Activated naive CD4-positive, alpha-beta T cell treated with anti-CD3 and anti-CD28 coated beads, Interleukin-2, amount 50 U/mL, for 24 hours (primary cell): ENCODE data around the gene HLX.

Source experiments
- H3K27ac Mint-ChIP-seq: one replicate; pipeline ENCODE4 v1.8.0; 2021; ENCODE audit warnings: mild to moderate bottlenecking, mixed read lengths
- H3K27me3 Mint-ChIP-seq: one replicate; pipeline ENCODE4 v1.8.0; 2021; ENCODE audit warnings: mixed read lengths
- H3K36me3 Mint-ChIP-seq: one replicate; pipeline ENCODE4 v1.8.0; 2021; ENCODE audit warnings: mixed read lengths
- H3K4me1 Mint-ChIP-seq: one replicate; pipeline ENCODE4 v1.8.0; 2021; ENCODE audit warnings: mixed read lengths
- H3K4me3 Mint-ChIP-seq: one replicate; pipeline ENCODE4 v1.8.0; 2021; ENCODE audit warnings: mild to moderate bottlenecking, mixed read lengths
- H3K9me3 Mint-ChIP-seq: one replicate; pipeline ENCODE4 v1.8.0; 2021; ENCODE audit warnings: mixed read lengths

HLX gene

DNA sequence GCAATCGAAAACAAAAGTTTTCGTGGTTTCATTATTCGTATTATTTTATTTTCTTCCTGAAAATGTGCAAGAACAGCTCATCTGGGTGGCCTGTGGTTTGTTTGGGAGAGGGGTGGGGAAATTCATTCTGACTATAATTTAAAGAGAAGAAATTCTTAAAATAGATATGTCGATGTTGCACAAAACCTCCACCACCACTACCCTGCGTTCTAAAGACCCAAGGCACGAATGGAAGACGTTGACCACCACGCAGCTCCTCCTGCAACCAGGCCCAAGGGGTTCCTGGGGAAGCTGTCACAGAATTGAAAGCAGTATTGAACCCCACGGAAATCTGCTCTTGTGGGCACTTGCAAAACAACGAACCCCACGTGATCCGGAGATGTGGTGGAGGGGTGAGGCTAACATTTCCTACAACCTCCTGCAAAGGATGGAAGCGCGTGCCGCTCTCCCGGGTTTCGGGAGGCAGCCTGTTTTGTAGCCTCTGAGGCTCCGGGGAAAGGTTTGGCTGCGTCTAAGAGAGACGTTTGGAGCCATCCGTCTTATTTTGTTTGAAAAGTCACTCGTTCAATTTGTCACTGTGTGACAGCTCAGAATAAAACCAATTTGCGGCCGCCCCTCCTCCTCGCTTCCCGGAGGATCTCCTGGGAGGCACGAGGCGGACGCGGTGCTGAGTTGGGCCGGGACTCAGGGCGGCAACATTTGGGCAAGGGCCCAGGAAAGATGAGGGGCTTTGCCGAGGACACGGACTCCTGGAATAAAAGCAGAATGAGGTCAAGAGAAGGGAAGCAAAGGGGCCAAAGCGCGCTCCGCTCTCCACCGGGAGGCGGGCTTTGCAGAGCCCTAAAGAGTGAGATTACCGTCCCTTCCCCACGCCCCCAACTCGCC lies 810 bp upstream of the HLX start:
- H3K27ac Mint-ChIP-seq, result no peak overlapping the region
- no peaks in the 10 kb centered on the region for H3K36me3 Mint-ChIP-seq
- H3K27me3 Mint-ChIP-seq, result peaks cover 61% of the 10 kb centered on the region
- H3K4me1 Mint-ChIP-seq, result peaks cover 30% of the 10 kb centered on the region
- H3K4me3 Mint-ChIP-seq, result peak overlapping the region; percentile 78
- no peaks in the 10 kb centered on the region for H3K9me3 Mint-ChIP-seq

DNA sequence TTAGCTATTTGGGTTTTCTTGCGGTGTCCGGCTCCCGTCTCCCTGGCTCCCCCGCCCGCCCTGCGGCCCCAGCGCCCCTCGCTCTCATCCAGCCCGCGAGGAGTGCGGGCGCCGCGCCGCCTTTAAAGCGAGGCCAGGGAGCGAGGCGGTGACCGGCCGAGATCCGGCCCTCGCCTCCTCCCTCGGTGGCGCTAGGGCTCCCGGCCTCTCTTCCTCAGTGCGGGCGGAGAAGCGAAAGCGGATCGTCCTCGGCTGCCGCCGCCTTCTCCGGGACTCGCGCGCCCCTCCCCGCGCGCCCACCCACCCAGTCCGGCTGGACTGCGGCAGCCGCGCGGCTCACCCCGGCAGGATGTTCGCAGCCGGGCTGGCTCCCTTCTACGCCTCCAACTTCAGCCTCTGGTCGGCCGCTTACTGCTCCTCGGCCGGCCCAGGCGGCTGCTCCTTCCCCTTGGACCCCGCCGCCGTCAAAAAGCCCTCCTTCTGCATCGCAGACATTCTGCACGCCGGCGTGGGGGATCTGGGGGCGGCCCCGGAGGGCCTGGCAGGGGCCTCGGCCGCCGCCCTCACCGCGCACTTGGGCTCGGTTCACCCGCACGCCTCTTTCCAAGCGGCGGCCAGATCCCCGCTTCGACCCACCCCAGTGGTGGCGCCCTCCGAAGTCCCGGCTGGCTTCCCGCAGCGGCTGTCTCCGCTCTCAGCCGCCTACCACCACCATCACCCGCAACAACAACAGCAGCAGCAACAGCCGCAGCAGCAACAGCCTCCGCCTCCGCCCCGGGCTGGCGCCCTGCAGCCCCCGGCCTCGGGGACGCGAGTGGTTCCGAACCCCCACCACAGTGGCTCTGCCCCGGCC lies 492 bp downstream of the HLX start:
- Mint-ChIP-seq H3K4me3 (peak overlapping the region; percentile 78), H3K27me3 (peaks cover 61% of the 10 kb centered on the region), H3K27ac (no peak overlapping the region), H3K36me3 (no peaks in the 10 kb centered on the region), H3K9me3 (no peaks in the 10 kb centered on the region), H3K4me1 (peaks cover 30% of the 10 kb centered on the region)

DNA sequence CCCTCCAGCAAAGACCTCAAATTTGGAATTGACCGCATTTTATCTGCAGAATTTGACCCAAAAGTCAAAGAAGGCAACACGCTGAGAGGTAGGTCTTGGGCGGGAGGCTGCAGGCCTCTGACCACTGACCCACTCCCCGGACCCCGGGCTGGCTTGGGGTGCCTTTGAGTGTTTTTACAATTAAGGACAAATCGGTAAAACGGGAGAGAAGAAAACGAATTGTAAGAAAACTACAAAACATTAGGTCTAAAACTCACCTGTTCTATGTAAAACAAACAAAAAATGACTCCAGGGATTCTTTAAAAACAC lies 1.1 kb downstream of the HLX start:
- no peak overlapping the region for H3K27ac Mint-ChIP-seq
- peaks cover 57% of the 10 kb centered on the region for H3K27me3 Mint-ChIP-seq
- H3K9me3 Mint-ChIP-seq, result no peaks in the 10 kb centered on the region
- peak overlapping the region; percentile 73 for H3K4me3 Mint-ChIP-seq
- no peaks in the 10 kb centered on the region for H3K36me3 Mint-ChIP-seq
- peaks cover 30% of the 10 kb centered on the region for H3K4me1 Mint-ChIP-seq

DNA sequence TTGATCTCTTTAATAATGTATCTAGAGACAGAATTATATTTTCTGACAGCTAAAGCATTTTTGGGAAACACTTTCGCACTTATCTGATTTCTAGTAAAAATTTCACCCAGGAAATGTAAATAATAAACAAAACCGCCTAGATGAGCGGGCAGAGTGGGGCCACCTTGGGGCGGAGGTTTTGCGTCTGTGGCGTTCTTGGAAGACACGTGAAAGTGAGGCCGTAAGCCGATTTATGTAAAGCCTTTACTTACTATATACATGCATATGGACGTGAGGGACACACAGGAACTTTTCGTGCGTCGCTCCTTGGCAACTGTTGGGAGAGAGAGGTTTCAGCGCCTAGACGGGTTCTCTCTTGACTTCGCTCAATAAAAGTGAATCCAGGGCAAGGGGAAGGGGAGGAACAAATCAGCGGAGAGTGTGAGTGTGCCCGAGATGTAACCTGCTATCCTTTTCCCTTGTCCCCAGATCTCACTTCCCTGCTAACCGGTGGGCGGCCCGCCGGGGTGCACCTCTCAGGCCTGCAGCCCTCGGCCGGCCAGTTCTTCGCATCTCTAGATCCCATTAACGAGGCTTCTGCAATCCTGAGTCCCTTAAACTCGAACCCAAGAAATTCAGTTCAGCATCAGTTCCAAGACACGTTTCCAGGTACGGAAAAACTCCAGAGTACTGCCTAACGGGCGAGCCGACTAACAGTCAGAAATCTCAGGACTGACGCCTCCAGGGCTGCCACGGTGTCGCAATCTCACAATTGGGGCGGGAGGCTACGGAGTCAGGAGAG lies 1.7 kb downstream of the HLX start:
- Mint-ChIP-seq H3K4me1 (peaks cover 30% of the 10 kb centered on the region), H3K27ac (no peak overlapping the region), H3K36me3 (no peaks in the 10 kb centered on the region), H3K4me3 (peak overlapping the region; percentile 73), H3K27me3 (peaks cover 56% of the 10 kb centered on the region), H3K9me3 (no peaks in the 10 kb centered on the region)

DNA sequence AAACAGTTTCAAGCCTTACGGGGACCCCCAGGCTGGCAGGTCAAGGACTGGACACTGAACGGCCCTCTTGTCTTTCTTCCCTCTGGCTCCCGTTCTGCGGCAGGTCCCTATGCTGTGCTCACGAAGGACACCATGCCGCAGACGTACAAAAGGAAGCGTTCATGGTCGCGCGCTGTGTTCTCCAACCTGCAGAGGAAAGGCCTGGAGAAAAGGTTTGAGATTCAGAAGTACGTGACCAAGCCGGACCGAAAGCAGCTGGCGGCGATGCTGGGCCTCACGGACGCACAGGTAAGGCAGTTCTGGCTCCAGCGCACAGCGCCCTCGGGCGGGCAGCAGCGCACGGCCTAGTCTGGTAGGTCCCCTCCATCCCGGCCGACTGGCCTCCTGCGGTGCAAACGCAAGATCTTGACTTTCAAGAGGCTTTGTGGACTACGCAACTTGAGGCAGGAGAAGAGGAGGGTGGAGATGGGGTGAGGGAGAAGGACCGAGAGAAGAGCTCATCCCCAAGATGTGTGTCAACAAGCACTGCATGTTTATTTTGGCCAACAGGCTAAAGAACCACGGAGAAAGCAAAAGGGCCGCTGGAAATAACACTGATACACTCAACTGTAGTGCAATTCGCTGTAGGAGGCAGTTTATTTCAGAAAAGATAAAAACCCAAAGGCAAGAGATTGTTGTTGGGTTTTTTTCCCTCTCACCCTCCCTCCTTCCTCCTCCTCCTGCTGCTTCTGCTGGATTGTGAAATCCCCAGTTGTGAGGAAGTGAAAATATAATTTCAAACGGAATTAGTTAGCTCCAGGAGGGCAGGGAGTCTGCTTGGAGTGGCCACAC lies 3.0 kb downstream of the HLX start:
- H3K4me3 Mint-ChIP-seq, result no peak overlapping the region
- H3K27me3 Mint-ChIP-seq, result peaks cover 55% of the 10 kb centered on the region
- H3K27ac Mint-ChIP-seq, result no peak overlapping the region
- H3K36me3 Mint-ChIP-seq, result no peaks in the 10 kb centered on the region
- H3K9me3 Mint-ChIP-seq, result no peaks in the 10 kb centered on the region
- peaks cover 30% of the 10 kb centered on the region for H3K4me1 Mint-ChIP-seq

DNA sequence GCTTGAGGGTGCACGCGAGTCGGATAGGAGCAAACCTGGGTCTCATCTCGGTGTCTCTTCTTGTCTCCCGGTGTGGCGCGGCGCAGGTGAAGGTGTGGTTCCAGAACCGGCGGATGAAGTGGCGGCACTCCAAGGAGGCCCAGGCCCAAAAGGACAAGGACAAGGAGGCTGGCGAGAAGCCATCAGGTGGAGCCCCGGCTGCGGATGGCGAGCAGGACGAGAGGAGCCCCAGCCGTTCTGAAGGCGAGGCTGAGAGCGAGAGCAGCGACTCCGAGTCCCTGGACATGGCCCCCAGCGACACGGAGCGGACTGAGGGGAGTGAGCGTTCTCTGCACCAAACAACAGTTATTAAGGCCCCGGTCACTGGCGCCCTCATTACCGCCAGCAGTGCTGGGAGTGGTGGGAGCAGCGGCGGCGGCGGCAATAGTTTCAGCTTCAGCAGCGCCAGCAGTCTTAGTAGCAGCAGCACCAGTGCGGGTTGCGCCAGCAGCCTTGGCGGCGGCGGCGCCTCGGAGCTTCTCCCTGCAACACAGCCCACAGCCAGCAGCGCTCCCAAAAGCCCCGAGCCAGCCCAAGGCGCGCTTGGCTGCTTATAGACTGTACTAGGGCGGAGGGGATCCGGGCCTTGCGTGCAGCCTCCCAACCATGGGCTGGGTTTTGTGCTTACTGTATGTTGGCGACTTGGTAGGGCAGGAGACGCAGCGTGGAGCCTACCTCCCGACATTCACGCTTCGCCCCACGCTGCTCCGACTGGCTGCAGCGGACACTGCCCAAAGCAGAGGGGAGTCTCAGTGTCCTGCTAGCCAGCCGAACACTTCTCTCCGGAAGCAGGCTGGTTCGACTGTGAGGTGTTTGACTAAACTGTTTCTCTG lies 5.1 kb downstream of the HLX start:
- Mint-ChIP-seq H3K4me3 (no peak overlapping the region), H3K36me3 (no peaks in the 10 kb centered on the region), H3K4me1 (peaks cover 11% of the 10 kb centered on the region), H3K9me3 (no peaks in the 10 kb centered on the region), H3K27ac (no peak overlapping the region), H3K27me3 (peaks cover 51% of the 10 kb centered on the region)

DNA sequence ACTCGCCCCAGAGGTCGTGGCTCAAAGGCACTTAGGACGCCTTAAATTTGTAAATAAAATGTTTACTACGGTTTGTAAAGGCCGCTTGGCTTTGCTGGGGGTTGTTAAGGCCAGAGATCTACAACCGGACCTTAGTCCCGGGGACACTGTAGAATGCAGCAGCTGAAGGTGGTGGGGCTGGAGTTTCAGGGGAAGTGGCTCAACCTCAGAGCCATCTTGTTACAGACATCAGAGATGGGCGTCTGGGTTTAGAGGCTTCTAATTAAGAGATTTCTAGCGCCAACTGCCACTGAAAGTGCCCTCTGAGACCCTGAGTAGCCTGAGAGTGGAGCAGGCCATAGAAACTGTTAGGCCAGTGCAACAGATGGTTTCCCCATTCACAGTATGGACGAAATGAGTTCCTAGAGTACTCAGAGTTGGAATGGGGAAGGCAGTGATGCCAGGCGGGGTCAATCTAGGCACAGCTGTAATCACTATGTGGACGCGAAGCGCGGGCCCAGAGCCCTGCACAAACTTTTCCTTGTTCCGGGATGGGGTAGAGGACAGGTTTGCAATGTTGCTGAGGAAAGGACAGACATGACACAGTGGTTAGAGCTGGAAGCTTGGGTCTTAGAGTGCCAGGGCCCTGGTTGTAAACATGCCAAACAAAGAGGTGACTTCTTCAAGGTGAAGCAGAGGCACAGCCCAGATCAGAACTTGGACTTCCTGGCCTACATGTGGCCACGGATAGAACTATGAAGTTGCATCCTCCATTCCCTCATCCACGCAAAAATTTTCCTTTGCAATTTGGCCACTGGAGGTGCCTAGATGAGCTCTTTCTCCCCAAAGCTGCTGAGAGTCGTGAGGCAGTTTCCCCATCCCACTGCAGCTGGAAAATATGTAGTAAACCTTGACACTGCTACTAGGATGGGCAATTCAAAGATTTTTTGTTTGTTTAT lies 6.0 kb downstream of the HLX start:
- no peaks in the 10 kb centered on the region for H3K9me3 Mint-ChIP-seq
- no peak overlapping the region for H3K4me3 Mint-ChIP-seq
- H3K27ac Mint-ChIP-seq, result no peak overlapping the region
- peaks cover 59% of the 10 kb centered on the region for H3K27me3 Mint-ChIP-seq
- H3K4me1 Mint-ChIP-seq, result peaks cover 10% of the 10 kb centered on the region
- H3K36me3 Mint-ChIP-seq, result no peaks in the 10 kb centered on the region

DNA sequence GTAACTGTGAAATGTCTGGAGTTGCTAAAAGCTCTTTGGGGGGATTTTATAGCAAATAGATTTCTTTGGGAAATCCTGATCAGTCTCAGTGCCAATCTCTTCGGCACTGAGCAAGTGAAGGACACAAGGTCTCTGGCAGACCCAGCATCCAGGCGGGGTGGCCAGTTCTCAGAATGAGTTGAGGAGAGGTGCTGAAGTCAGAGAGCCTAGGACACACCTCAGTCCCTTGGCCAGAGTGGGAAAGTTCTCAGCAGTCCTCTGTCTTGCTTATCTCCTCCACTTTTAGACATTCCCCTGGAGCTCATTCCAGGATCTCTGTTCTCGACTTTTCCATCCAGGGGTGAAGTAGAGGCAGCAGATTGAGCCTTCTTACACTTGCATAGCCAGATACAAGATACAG lies 6.7 kb downstream of the HLX start:
- H3K4me1 Mint-ChIP-seq, result peaks cover 3% of the 10 kb centered on the region
- no peaks in the 10 kb centered on the region for H3K9me3 Mint-ChIP-seq
- H3K36me3 Mint-ChIP-seq, result no peaks in the 10 kb centered on the region
- no peak overlapping the region for H3K27ac Mint-ChIP-seq
- H3K27me3 Mint-ChIP-seq, result peaks cover 58% of the 10 kb centered on the region
- no peak overlapping the region for H3K4me3 Mint-ChIP-seq

DNA sequence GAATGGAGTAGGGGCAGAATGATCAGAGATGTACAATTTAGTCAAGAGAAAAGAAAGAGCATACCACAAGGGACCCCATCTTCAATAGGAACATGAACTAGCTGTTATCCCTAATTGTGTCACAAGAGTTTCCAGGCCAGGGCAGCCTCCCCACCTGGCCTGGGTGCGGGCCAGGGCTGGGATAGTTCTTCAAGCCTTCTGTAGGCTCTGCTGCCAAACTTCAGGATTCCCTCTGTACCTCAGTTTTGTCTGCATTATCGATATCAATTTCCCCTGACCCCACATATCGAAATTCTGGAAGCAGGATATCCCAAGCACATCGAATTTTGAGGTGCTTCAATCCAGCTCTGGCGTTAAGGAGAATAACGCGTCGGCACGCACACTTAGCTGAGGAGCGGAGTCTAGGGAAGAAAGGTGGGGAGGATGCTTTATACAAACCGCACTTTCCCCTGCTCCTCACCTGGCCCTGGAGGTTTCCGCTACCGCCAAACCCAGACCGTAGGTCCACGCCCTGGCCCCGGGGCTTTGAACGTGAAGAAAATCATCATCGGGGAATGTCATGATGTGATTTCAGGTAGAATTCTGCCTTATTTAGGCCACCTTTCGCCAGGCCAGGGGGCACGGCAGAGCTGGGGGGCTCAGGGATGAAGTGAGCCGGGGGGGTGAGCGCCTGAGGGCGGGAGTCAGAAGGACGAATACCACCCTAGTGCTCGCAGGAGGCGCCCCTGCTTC lies 7.4 kb downstream of the HLX start:
- H3K4me3 Mint-ChIP-seq, result no peak overlapping the region
- no peaks in the 10 kb centered on the region for H3K9me3 Mint-ChIP-seq
- H3K27ac Mint-ChIP-seq, result no peak overlapping the region
- H3K27me3 Mint-ChIP-seq, result peaks cover 62% of the 10 kb centered on the region
- no peaks in the 10 kb centered on the region for H3K36me3 Mint-ChIP-seq
- H3K4me1 Mint-ChIP-seq, result no peaks in the 10 kb centered on the region

DNA sequence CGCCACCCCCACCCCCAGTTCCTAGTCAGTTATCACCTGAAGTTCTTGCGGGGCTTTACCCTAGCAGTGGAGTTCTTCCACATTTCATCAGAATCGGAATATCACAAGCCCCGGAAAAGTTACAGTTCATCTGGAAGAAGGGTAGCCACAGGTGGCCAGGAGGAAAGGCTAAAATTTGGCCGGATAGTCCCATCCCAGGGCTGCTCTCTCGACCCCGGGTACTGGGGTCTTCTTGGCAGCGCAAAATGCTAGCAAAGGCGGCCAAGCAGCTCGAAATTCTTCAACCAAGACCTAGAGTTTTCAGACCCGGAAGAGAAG lies 7.9 kb downstream of the HLX start:
- Mint-ChIP-seq H3K27ac (no peak overlapping the region), H3K27me3 (peaks cover 62% of the 10 kb centered on the region), H3K4me1 (no peaks in the 10 kb centered on the region), H3K9me3 (no peaks in the 10 kb centered on the region), H3K36me3 (no peaks in the 10 kb centered on the region), H3K4me3 (no peak overlapping the region)

DNA sequence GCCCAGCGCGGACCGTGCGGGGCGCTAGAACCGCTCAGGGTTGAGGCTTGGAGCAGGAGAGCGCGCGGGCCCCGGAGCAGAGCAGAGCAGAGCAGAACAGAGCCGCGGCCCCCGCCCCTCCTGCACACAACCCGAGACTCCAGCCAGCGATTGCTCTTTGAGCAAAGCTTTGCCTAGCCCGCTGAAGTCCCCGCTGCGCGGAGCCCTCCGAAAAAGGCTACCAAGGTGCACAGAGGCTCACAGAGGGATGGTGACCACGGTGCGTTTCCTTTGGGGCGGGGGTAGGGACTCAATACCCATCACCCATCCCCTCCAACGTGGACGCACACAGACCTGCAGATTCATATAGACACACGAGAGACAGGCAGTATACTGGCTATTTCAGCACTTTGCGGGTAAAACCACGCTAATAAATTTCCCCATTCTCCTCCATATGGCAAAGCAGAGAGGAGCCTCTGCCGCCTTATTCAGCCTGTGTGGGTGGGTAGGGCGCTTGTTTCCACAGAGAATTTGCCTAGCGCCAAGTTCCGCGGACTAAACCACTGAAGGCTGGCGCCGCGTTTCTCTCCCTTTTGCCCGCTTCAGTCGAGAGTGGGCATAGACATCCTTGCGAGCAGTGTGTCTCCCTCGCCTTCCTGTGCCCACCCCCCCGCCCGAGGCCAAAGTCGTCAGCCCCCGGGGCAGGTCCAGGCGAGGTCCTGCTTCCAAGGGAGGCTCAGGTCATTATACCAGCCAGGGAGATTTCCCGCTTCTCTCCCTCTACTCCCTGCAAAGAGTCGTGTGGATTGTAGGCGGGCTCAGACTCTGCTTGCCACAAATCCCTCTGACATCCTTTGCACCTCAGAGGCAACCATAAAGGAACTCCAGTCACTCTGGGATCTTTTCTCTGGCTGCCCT lies 8.5 kb downstream of the HLX start:
- Mint-ChIP-seq H3K27ac (no peak overlapping the region), H3K4me1 (no peaks in the 10 kb centered on the region), H3K9me3 (no peaks in the 10 kb centered on the region), H3K36me3 (no peaks in the 10 kb centered on the region), H3K27me3 (peaks cover 63% of the 10 kb centered on the region), H3K4me3 (no peak overlapping the region)

DNA sequence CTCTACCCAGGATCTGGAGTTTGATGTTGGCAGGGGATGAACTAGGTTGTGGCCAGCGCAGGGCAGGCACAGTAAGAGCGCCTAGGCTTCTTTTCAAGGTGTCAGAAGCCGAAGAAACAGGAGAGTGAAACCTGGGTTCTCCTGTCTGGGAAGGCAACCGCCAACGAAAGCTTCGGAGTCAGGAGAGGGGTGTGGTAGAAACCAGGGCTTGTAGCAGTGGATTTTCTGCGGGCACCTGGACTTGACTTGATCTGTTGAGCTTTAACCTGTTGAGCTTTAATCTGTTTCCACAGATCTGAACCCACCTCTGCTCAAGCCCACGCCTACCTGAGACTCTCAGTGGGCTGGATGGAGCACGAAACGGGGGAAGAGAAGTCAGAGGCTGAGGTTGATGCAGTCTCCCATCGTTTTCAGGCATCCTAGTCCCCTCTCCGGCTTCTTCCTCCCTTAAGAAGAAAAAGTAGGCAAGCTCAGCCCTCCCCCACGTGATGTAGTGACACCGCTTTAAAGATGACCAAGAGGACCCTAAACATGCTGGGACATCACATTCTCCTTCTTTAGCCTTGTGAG lies 9.3 kb downstream of the HLX start:
- no peak overlapping the region for H3K27ac Mint-ChIP-seq
- peaks cover 66% of the 10 kb centered on the region for H3K27me3 Mint-ChIP-seq
- no peak overlapping the region for H3K4me3 Mint-ChIP-seq
- H3K36me3 Mint-ChIP-seq, result no peaks in the 10 kb centered on the region
- H3K9me3 Mint-ChIP-seq, result no peaks in the 10 kb centered on the region
- H3K4me1 Mint-ChIP-seq, result no peaks in the 10 kb centered on the region
